ENCODE results near the gene CARNS1. TPM values are rescaled to one million over a fixed set of nuclear protein-coding genes. Genes with fewer than 3 reads are reported as not detected.

CARNS1 gene
- polyA plus RNA-seq, 1 donor (not counting 4 experiments of a cell fraction or from before 2014, with no cell fraction given) = not detected

DNA sequence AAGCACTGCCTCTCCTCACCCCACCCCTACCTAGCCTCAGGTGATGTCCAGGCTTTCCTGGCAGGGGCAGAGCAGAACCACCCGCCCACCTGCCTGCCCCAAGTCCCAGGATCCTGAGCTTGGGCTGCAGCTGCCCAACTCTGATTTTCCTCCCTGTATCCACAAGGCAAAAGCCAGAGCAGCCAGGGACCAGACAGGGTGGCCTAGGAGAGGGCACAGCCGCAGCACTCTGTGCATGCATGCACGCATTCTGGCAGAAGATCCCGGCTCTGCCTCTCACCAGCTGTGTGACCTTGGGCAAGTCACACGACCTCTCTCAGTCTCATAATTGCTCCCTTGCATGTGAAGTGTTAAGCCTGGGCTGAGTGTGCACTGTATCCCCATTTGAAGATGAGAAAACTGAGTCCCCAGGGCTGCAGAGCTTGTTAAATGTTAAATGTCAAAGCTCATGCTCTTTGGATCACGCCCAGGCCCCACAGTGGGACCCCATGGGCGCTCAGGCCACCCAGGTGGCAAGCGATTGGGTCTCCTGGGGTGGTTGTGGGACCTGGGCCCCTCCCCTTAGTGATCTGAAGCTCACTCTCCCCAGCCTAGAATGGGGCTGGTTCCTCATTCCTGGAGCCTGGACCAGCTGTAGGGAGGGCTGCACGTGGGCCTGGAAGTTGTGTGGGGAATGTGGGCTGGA is 2.8 kb upstream of the CARNS1 start:
- Histone ChIP-seq H3K9me3 (ENCODE audit: control insufficient read depth, low read depth, low read length) (no peaks in the 10 kb centered on the region), H3K9me1 (ENCODE audit: control insufficient read depth, extremely low read depth, insufficient read depth, low read length) (no peaks in the 10 kb centered on the region), H3K79me2 (ENCODE audit: control insufficient read depth, insufficient read depth, low read length) (no peaks in the 10 kb centered on the region), H3K4me1 (ENCODE audit: control insufficient read depth, extremely low read depth, insufficient read depth, low read length) (no peaks in the 10 kb centered on the region), H3K4me3 (ENCODE audit: control insufficient read depth in 2 of 3, extremely low read depth in 1 of 3, insufficient read depth in 2 of 3, low read depth in 1 of 3, low read length in 3 of 3) (no peak overlapping the region), H2AFZ (ENCODE audit: control insufficient read depth, low read length) (no peak overlapping the region), H3K27ac (ENCODE audit: control insufficient read depth, insufficient read depth, low read length) (no peak overlapping the region), H3K36me3 (ENCODE audit: control insufficient read depth in 2 of 2, extremely low read depth in 1 of 2, insufficient read depth in 2 of 2, low read length in 2 of 2) (no peaks in the 10 kb centered on the region), H3K4me2 (ENCODE audit: control insufficient read depth, extremely low read depth, insufficient read depth, low read depth, low read length) (no peak overlapping the region), H3K9ac (ENCODE audit: control insufficient read depth, extremely low read depth, insufficient read depth, low read length) (no peak overlapping the region), H4K20me1 (ENCODE audit: control insufficient read depth, extremely low read depth, insufficient read depth, low read length) (no peaks in the 10 kb centered on the region), H3K27me3 (ENCODE audit: control insufficient read depth, extremely low read depth, insufficient read depth, low read length) (peaks cover 14% of the 10 kb centered on the region)
- FAIRE-seq (no peak), DNase-seq (ENCODE audit: low read depth, low spot score) (no peak)
- dilution Hi-C loops (cut with MboI; ENCODE audit: extremely low pct_ligation_motif_present, low sequenced_read_pairs) = no loop called here
- TF ChIP-seq EZH2 (IDR thresholded peaks at IDR 0.05; ENCODE audit: low read length) = no peak
- TF ChIP-seq, protein P1, sequence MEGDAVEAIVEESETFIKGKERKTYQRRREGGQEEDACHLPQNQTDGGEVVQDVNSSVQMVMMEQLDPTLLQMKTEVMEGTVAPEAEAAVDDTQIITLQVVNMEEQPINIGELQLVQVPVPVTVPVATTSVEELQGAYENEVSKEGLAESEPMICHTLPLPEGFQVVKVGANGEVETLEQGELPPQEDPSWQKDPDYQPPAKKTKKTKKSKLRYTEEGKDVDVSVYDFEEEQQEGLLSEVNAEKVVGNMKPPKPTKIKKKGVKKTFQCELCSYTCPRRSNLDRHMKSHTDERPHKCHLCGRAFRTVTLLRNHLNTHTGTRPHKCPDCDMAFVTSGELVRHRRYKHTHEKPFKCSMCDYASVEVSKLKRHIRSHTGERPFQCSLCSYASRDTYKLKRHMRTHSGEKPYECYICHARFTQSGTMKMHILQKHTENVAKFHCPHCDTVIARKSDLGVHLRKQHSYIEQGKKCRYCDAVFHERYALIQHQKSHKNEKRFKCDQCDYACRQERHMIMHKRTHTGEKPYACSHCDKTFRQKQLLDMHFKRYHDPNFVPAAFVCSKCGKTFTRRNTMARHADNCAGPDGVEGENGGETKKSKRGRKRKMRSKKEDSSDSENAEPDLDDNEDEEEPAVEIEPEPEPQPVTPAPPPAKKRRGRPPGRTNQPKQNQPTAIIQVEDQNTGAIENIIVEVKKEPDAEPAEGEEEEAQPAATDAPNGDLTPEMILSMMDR (optimal IDR thresholded peaks at IDR 0.05 in 1 of 3, IDR thresholded peaks at IDR 0.05 in 1 of 3, conservative IDR thresholded peaks at IDR 0.05 in 1 of 3; ENCODE audit: extremely low read depth in 1 of 3, insufficient read depth in 2 of 3, low read length in 3 of 3) = no peak

DNA sequence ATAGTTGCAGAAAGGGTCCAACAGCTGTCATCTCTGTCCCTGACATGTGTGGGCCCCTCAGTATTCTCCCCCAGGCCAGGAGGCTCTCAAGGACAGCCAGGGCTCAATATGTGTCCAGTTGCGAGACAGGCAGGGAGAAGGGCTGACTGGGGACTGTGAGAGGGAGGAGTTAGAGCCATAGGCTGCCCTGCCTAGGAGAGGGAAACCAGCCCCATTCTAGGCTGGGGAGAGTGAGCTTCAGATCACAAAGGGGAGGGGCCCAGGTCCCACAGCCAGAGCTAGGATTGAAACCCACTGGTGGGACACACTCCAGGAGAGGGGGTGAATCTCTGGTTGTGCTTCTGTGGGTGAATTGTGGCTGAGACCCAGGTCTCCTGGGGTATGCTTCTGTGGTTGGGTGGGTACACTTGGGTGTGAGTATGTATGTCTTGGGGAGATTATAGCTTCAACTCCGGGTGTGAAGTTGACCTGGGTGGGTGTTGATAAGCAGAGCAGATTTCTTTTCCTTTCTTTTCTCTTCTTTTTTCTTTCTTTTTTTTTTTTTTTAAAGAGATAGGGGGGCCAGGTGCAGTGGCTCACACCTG is 2.1 kb upstream of the CARNS1 start:
- H3K4me1 ChIP-seq (ENCODE audit: control insufficient read depth, extremely low read depth, insufficient read depth, low read length) = no peaks in the 10 kb centered on the region
- no peaks in the 10 kb centered on the region for H4K20me1 ChIP-seq (ENCODE audit: control insufficient read depth, extremely low read depth, insufficient read depth, low read length)
- H3K79me2 ChIP-seq (ENCODE audit: control insufficient read depth, insufficient read depth, low read length) = no peaks in the 10 kb centered on the region
- no peak overlapping the region for H3K27ac ChIP-seq (ENCODE audit: control insufficient read depth, insufficient read depth, low read length)
- TF ChIP-seq EZH2 (IDR thresholded peaks at IDR 0.05; ENCODE audit: low read length) = no peak
- TF ChIP-seq, protein P1 (optimal IDR thresholded peaks at IDR 0.05 in 1 of 3, IDR thresholded peaks at IDR 0.05 in 1 of 3, conservative IDR thresholded peaks at IDR 0.05 in 1 of 3; ENCODE audit: extremely low read depth in 1 of 3, insufficient read depth in 2 of 3, low read length in 3 of 3) = no peak
- H2AFZ ChIP-seq (ENCODE audit: control insufficient read depth, low read length) = no peak overlapping the region
- peaks cover 14% of the 10 kb centered on the region for H3K27me3 ChIP-seq (ENCODE audit: control insufficient read depth, extremely low read depth, insufficient read depth, low read length)
- no peak overlapping the region for H3K4me3 ChIP-seq (ENCODE audit: control insufficient read depth in 2 of 3, extremely low read depth in 1 of 3, insufficient read depth in 2 of 3, low read depth in 1 of 3, low read length in 3 of 3)
- H3K4me2 ChIP-seq (ENCODE audit: control insufficient read depth, extremely low read depth, insufficient read depth, low read depth, low read length) = no peak overlapping the region
- H3K9me3 ChIP-seq (ENCODE audit: control insufficient read depth, low read depth, low read length) = no peaks in the 10 kb centered on the region
- dilution Hi-C loops (cut with MboI; ENCODE audit: extremely low pct_ligation_motif_present, low sequenced_read_pairs) = no loop called here
- H3K9ac ChIP-seq (ENCODE audit: control insufficient read depth, extremely low read depth, insufficient read depth, low read length) = no peak overlapping the region
- H3K36me3 ChIP-seq (ENCODE audit: control insufficient read depth in 2 of 2, extremely low read depth in 1 of 2, insufficient read depth in 2 of 2, low read length in 2 of 2) = no peaks in the 10 kb centered on the region
- DNase-seq (ENCODE audit: low read depth, low spot score) (no peak), FAIRE-seq (no peak)
- H3K9me1 ChIP-seq (ENCODE audit: control insufficient read depth, extremely low read depth, insufficient read depth, low read length) = no peaks in the 10 kb centered on the region

All from keratinocyte (primary cell).